HCT116 (cell line): ENCODE results near the gene PSG6. TPM values are rescaled to one million over a fixed set of nuclear protein-coding genes. Genes with fewer than 3 reads are reported as not detected.
A peak's percentile ranks its signal among the peaks of the same experiment; 100 is the strongest.
"Not testable (repeated sequence)": the region's sequence is repeated elsewhere in the genome, so short reads cannot be mapped to it uniquely, and the experiment has no call there.

Experiments
- ATAC-seq: fragments of 200-7000 bp; cut with Tn5 transposase; 2 replicates; pipeline ENCODE4 v1.9.1; 2020; ENCODE audit warnings: mild to moderate bottlenecking, moderate library complexity
- BruUV-seq: library from RNA; stranded (reverse); fragments of 400-500 nt; replicated peaks from 2 replicates; lab custom pipeline; 2021; lab: Mats Ljungman, UMichigan
- CTCF ChIA-PET: fragments of 300-600 bp; sonication (Branson Sonifier 250); formaldehyde crosslinking; loops from one replicate; lab custom pipeline; 2021; ENCODE audit warnings: antibody characterized with exemption; lab: Charles Lee
- POLR2A ChIA-PET: fragments of 300-600, 350-600 bp; sonication (Branson Sonifier 250); formaldehyde crosslinking; loops from one replicate; lab custom pipeline; 2021; ENCODE audit warnings: antibody characterized with exemption; lab: Charles Lee
- RAD21 ChIA-PET, 2 experiments: fragments of 300-600 bp; sonication (Branson Sonifier 250); formaldehyde crosslinking; loops; one replicate each; lab custom pipeline; 2023; ENCODE audit warnings: low total read pairs in 2 of 2; ENCODE audit not compliant: uncharacterized antibody in 2 of 2, unreplicated experiment in 2 of 2, low non-redundant PET in 1 of 2; lab: Charles Lee
- DNase-seq: peaks from one replicate; pipeline ENCODE4 v3.0.0-alpha.2; 2010; ENCODE audit warnings: low read depth, low spot score
- H2AFZ ChIP-seq: fragments of 200-600 bp; shearing (Covaris generic), sonication (generic); 2 replicates; pipeline ENCODE4 v1.6.1; 2017; ENCODE audit warnings: low read depth, mixed run types, mixed read lengths, antibody characterized with exemption, low read length; ENCODE audit not compliant: poor library complexity, severe bottlenecking
- H3K27ac ChIP-seq: 2 replicates; pipeline ENCODE4 v1.5.1; 2012; ENCODE audit warnings: low read depth, low read length
- H3K27me3 ChIP-seq: fragments of 200-600 bp; sonication (generic); 2 replicates; pipeline ENCODE4 v1.6.1; 2016; ENCODE audit warnings: mixed run types, low read length, mixed read lengths; ENCODE audit not compliant: insufficient read depth
- H3K36me3 ChIP-seq, 2 experiments: fragments of 200-500 bp in 1 of 2; fragments of 200-600 bp in 1 of 2; sonication (Bioruptor generic) in 1 of 2; sonication (generic) in 1 of 2; 2 replicates each; pipeline versions ENCODE4 v1.5.1 to v1.6.1; 2014 to 2016; ENCODE audit warnings: low read length in 2 of 2, inconsistent platforms in 1 of 2, mixed read lengths in 1 of 2, mixed run types in 1 of 2; ENCODE audit not compliant: insufficient read depth in 2 of 2, control insufficient read depth in 1 of 2
- H3K4me1 ChIP-seq, 2 experiments: fragments of 200-600 bp in 1 of 2; sonication (generic) in 1 of 2; 2 replicates each; pipeline versions ENCODE4 v1.5.1 to v1.6.1; 2012 to 2017; ENCODE audit warnings: low read length in 2 of 2, inconsistent platforms in 1 of 2, mild to moderate bottlenecking in 1 of 2, mixed read lengths in 1 of 2, mixed run types in 1 of 2, moderate library complexity in 1 of 2; ENCODE audit not compliant: insufficient read depth in 2 of 2, control insufficient read depth in 1 of 2
- H3K4me2 ChIP-seq: fragments of 200-600 bp; sonication (generic); 2 replicates; pipeline ENCODE4 v1.6.1; 2017; ENCODE audit warnings: mixed run types, low read length, mixed read lengths
- H3K4me3 ChIP-seq, 2 experiments: fragments of 200-600 bp in 1 of 2; sonication (generic) in 1 of 2; replicated peaks in 1 of 2; 2 replicates each; pipeline ENCODE4 v1.5.1; 2011 to 2016; ENCODE audit warnings: low read length in 2 of 2, control low read depth in 1 of 2, low read depth in 1 of 2, mild to moderate bottlenecking in 1 of 2, mixed read lengths in 1 of 2, mixed run types in 1 of 2
- H3K79me2 ChIP-seq: fragments of 200-600 bp; sonication (generic); 2 replicates; pipeline ENCODE4 v1.6.1; 2017; ENCODE audit warnings: mild to moderate bottlenecking, mixed run types, low read length, moderate library complexity, mixed read lengths; ENCODE audit not compliant: insufficient read depth
- H3K9ac ChIP-seq: fragments of 200-600 bp; sonication (generic); 2 replicates; pipeline ENCODE4 v1.6.1; 2016; ENCODE audit warnings: low read length, mixed read lengths
- H3K9me2 ChIP-seq: fragments of 200-600 bp; sonication (generic), shearing (Covaris generic); 2 replicates; pipeline ENCODE4 v1.6.1; 2017; ENCODE audit warnings: mixed run types, mild to moderate bottlenecking, moderate library complexity; ENCODE audit not compliant: insufficient read depth
- H3K9me3 ChIP-seq, 2 experiments: fragments of 200-500 bp in 1 of 2; fragments of 200-600 bp in 1 of 2; sonication (Bioruptor generic) in 1 of 2; sonication (generic) in 1 of 2; 2 replicates each; pipeline ENCODE4 v1.6.1; 2014 to 2017; ENCODE audit warnings: low read length in 2 of 2, mixed read lengths in 2 of 2, inconsistent platforms in 1 of 2, low read depth in 1 of 2, mild to moderate bottlenecking in 1 of 2, mixed run types in 1 of 2, moderate library complexity in 1 of 2; ENCODE audit not compliant: control insufficient read depth in 1 of 2, insufficient read depth in 1 of 2
- H4K20me1 ChIP-seq: fragments of 200-600 bp; sonication (generic), shearing (Covaris generic); 2 replicates; pipeline ENCODE4 v1.6.1; 2017; ENCODE audit warnings: mixed run types, mild to moderate bottlenecking, moderate library complexity; ENCODE audit not compliant: insufficient read depth
- CTCF ChIP-seq, 3 experiments: fragments of 200-600 bp in 1 of 3; sonication (generic) in 1 of 3; IDR thresholded peaks in 2 of 3; conservative IDR thresholded peaks in 1 of 3; 2 replicates each; pipeline ENCODE4 v1.5.1; 2012 to 2017; ENCODE audit warnings: low read depth in 2 of 3, low read length in 2 of 3, antibody characterized with exemption in 1 of 3, borderline replicate concordance in 1 of 3, control low read depth in 1 of 3, mild to moderate bottlenecking in 1 of 3, mixed read lengths in 1 of 3, mixed run types in 1 of 3, moderate library complexity in 1 of 3; ENCODE audit not compliant: insufficient read depth in 1 of 3
- EGR1 ChIP-seq: IDR thresholded peaks from 2 replicates; pipeline ENCODE4 v1.6.1; 2012; ENCODE audit warnings: low read depth
- EZH2phosphoT487 ChIP-seq: fragments of 200-600 bp; IDR thresholded peaks from 2 replicates; pipeline ENCODE4 v1.6.1; 2018; ENCODE audit warnings: antibody characterized with exemption, borderline replicate concordance
- FOSL1 ChIP-seq: IDR thresholded peaks from 2 replicates; pipeline ENCODE4 v1.6.1; 2012; ENCODE audit warnings: low read depth
- JUND ChIP-seq: IDR thresholded peaks from 2 replicates; pipeline ENCODE4 v1.6.1; 2012
- MAX ChIP-seq: IDR thresholded peaks from 2 replicates; pipeline ENCODE4 v1.6.1; 2012
- POLR2A ChIP-seq: IDR thresholded peaks from 2 replicates; pipeline ENCODE4 v1.7.0; 2011; ENCODE audit warnings: borderline replicate concordance; ENCODE audit not compliant: insufficient read depth, insufficient read length; ENCODE audit errors: extremely low read depth
- RAD21 ChIP-seq: IDR thresholded peaks from 2 replicates; pipeline ENCODE4 v1.6.1; 2012; ENCODE audit warnings: low read depth, mild to moderate bottlenecking
- REST ChIP-seq: IDR thresholded peaks from 2 replicates; pipeline ENCODE4 v1.6.1; 2012; ENCODE audit warnings: low read depth
- SIN3A ChIP-seq: IDR thresholded peaks from 2 replicates; pipeline ENCODE4 v1.6.1; 2012; ENCODE audit warnings: low read depth
- ZBTB33 ChIP-seq: IDR thresholded peaks from 2 replicates; pipeline ENCODE4 v1.6.1; 2011; ENCODE audit warnings: mild to moderate bottlenecking, low read length, moderate library complexity; ENCODE audit not compliant: insufficient replicate concordance; ENCODE audit errors: extremely low read depth
- intact Hi-C: fragments of 100-400 bp; cut with micrococcal nuclease; formaldehyde crosslinking; loops from 2 replicates; pipeline ENCODE4 v1.10.0; 2022
- total RNA-seq: library from RNA; stranded (reverse); gene quantifications from one replicate; pipeline ENCODE4 v1.2.1, GENCODE V29; 2021; ENCODE audit not compliant: unreplicated experiment

Gene PSG6
- total RNA-seq, 1 experiment from 2014 or later, result not detected

GRCh38 chr19:42942187-42942789 is 24.6 kb upstream of the PSG6 start:
- POLR2A ChIA-PET, result no interaction called here
- ATAC-seq (peak; percentile 82), DNase-seq (peak; percentile 22)
- CTCF ChIA-PET, result no interaction called here
- Histone ChIP-seq H2AFZ (no peak overlapping the region), H3K9me3 (no peaks in the 10 kb centered on the region), H3K9me2 (no peaks in the 10 kb centered on the region), H3K79me2 (no peaks in the 10 kb centered on the region), H3K27me3 (no peaks in the 10 kb centered on the region), H3K9ac (no peak overlapping the region), H3K36me3 (no peaks in the 10 kb centered on the region), H3K4me2 (no peak overlapping the region), H3K4me3 (no peak overlapping the region), H3K4me1 (no peaks in the 10 kb centered on the region), H4K20me1 (no peaks in the 10 kb centered on the region), H3K27ac (no peak overlapping the region)
- TF ChIP-seq EZH2phosphoT487, result no peak
- no peak for TF ChIP-seq REST
- no peak for TF ChIP-seq FOSL1
- TF ChIP-seq JUND, result no peak
- TF ChIP-seq EGR1, result no peak
- no peak for TF ChIP-seq SIN3A
- peak; percentile 25 to 72 (median 60); a peak in 5 of 6 replicates for TF ChIP-seq CTCF (IDR thresholded peaks at IDR 0.05 in 2 of 3, conservative IDR thresholded peaks at IDR 0.05 in 1 of 3; ENCODE audit: borderline replicate concordance in 1 of 3, insufficient read depth in 1 of 3, low read depth in 2 of 3, low read length in 2 of 3)
- TF ChIP-seq RAD21, result 0 out of 2 replicates have a peak, but pooled peaks have one; percentile 11
- no peak for TF ChIP-seq ZBTB33
- no peak for TF ChIP-seq POLR2A
- no peak for TF ChIP-seq MAX
- no TSS peak for BruUV-seq
- intact Hi-C loops, result no loop called here
- RAD21 ChIA-PET, result no interaction called here

- H3K9ac ChIP-seq, H3K4me3 ChIP-seq, H3K27me3 ChIP-seq, H3K36me3 ChIP-seq, DNase-seq, CTCF ChIA-PET, H4K20me1 ChIP-seq, H3K27ac ChIP-seq, H3K4me1 ChIP-seq, POLR2A ChIA-PET, intact Hi-C loops, BruUV-seq, H3K9me2 ChIP-seq, H2AFZ ChIP-seq, H3K79me2 ChIP-seq, RAD21 ChIA-PET, H3K9me3 ChIP-seq, H3K4me2 ChIP-seq, ATAC-seq: not testable (repeated sequence)
These were observed 19.4 kb upstream of the PSG6 start, which contains the start of gene PSG7 for GRCh38 chr19:42937107-42937506. Gene PSG7, minus strand, starts transcription at chr19:42937207. Its CDS starts 131 bp downstream, at chr19:42937076.
